Hepatocyte (in vitro differentiated cells): ENCODE measurements around the gene MSMO1. TPM values are rescaled to one million over a fixed set of nuclear protein-coding genes. Genes with fewer than 3 reads are reported as not detected.

ENCODE experiments used
- DNase-seq: peaks from one replicate; pipeline ENCODE4 v3.0.0-alpha.2; 2016; ENCODE audit warnings: low spot score
- H2AFZ ChIP-seq: fragments of 200-600 bp; sonication (generic); 2 replicates; pipeline ENCODE4 v1.6.0; 2016; ENCODE audit warnings: antibody characterized with exemption, mild to moderate bottlenecking
- H3K27ac ChIP-seq: fragments of 200-600 bp; sonication (generic); 2 replicates; pipeline ENCODE4 v1.5.1; 2016; ENCODE audit warnings: mild to moderate bottlenecking
- H3K27me3 ChIP-seq: fragments of 200-600 bp; sonication (generic); 2 replicates; pipeline ENCODE4 v1.6.1; 2016
- H3K36me3 ChIP-seq: fragments of 200-600 bp; sonication (generic); replicated peaks from 2 replicates; pipeline ENCODE4 v1.5.1; 2016; ENCODE audit warnings: low read depth; ENCODE audit not compliant: insufficient read depth
- H3K4me1 ChIP-seq: fragments of 200-600 bp; sonication (generic); 2 replicates; pipeline ENCODE4 v1.5.1; 2016; ENCODE audit warnings: mild to moderate bottlenecking, moderate library complexity; ENCODE audit not compliant: insufficient read depth
- H3K4me2 ChIP-seq: fragments of 200-600 bp; sonication (generic); 2 replicates; pipeline ENCODE4 v1.6.0; 2016
- H3K4me3 ChIP-seq: fragments of 200-600 bp; sonication (generic); 2 replicates; pipeline ENCODE4 v1.5.1; 2016; ENCODE audit warnings: mild to moderate bottlenecking
- H3K79me2 ChIP-seq: fragments of 200-600 bp; sonication (generic); 2 replicates; pipeline ENCODE4 v1.6.0; 2017; ENCODE audit warnings: mild to moderate bottlenecking
- H3K9me2 ChIP-seq: fragments of 200-600 bp; sonication (generic); replicated peaks from 2 replicates; pipeline ENCODE4 v1.6.0; 2017; ENCODE audit warnings: mild to moderate bottlenecking; ENCODE audit not compliant: insufficient read depth
- H3K9me3 ChIP-seq: fragments of 200-600 bp; sonication (generic); 2 replicates; pipeline ENCODE4 v1.5.1; 2016; ENCODE audit warnings: low read depth, mild to moderate bottlenecking
- H4K20me1 ChIP-seq: fragments of 200-600 bp; sonication (generic); 2 replicates; pipeline ENCODE4 v1.6.0; 2016; ENCODE audit warnings: mild to moderate bottlenecking; ENCODE audit not compliant: insufficient read depth, poor library complexity, severe bottlenecking
- EZH2 ChIP-seq: fragments of 200-600 bp; sonication (generic); IDR thresholded peaks from 2 replicates; pipeline ENCODE4 v1.6.1; 2016; ENCODE audit warnings: antibody characterized with exemption, mild to moderate bottlenecking, borderline replicate concordance
- EZH2phosphoT487 ChIP-seq: fragments of 200-600 bp; sonication (generic); IDR thresholded peaks from one replicate; pipeline ENCODE4 v1.6.1; 2018; ENCODE audit warnings: antibody characterized with exemption, mild to moderate bottlenecking, low read depth, moderate library complexity; ENCODE audit not compliant: unreplicated experiment, severe bottlenecking
- WGBS: methylation state at CpG from one replicate; pipeline ENCODE4 v1.1.6; 2016; ENCODE audit warnings: low lambda C conversion rate; ENCODE audit errors: missing lambda C conversion rate; 5-methylcytosine and 5-hydroxymethylcytosine counted together
- microRNA counts: library from miRNA; unstranded; fragments of <30 nt; microRNA quantifications from one replicate; lab custom pipeline; 2017
- microRNA-seq: library from miRNA; unstranded; fragments of <30 nt; microRNA quantifications from one replicate; pipeline ENCODE4, GENCODE V29; 2017
- polyA plus RNA-seq: library from polyadenylated mRNA; unstranded; fragments of >200 nt; fragmentation: Nextera tagmentation; extraction: Ambion mirVana; gene quantifications from 2 replicates; pipeline ENCODE4 v1.2.1, GENCODE V29; 2016
- small RNA-seq: library from RNA; depleted of rRNA; stranded (forward); fragments of <200 nt; gene quantifications from one replicate; pipeline ENCODE3, GENCODE V24; 2014
- total RNA-seq: library from RNA; depleted of rRNA; stranded (reverse); fragments of >200 nt; gene quantifications from 2 replicates; pipeline ENCODE4 v1.2.3, GENCODE V29; 2014
- TF ChIP-seq, protein P1 (sequence below): fragments of 200-600 bp; sonication (generic); IDR thresholded peaks from 2 replicates; pipeline ENCODE4 v1.5.1; 2016; ENCODE audit warnings: antibody characterized with exemption, mild to moderate bottlenecking; ENCODE audit not compliant: poor library complexity

Gene MSMO1
- total and polyA plus RNA-seq, 2 experiments from 2014 or later, result 391 to 747 TPM

DNA sequence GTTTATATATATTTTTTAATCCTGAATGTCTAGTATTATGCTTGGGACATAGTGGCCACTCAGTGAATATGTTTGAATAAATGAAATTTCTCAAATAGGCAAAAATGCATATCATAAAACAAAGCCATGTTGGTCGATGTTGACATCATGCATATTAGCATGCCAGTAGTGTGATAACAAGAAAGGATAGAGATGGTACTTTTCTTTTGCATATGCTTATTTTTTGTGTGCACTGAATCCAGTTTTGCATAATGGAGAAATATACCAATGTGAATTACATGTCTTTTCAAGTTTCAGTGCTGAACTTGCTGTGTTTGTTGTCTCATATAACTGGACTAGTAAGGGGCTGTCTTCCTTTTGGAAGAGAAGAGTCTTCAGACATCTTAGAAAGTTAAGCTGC, 58.9 kb downstream of the MSMO1 start:
- no peaks in the 10 kb centered on the region for H3K9me3 ChIP-seq
- no peak overlapping the region for H2AFZ ChIP-seq
- TF ChIP-seq EZH2 (no peak), EZH2phosphoT487 (no peak)
- no peaks in the 10 kb centered on the region for H4K20me1 ChIP-seq
- H3K27me3 ChIP-seq, result no peaks in the 10 kb centered on the region
- H3K36me3 ChIP-seq, result no peaks in the 10 kb centered on the region
- H3K9me2 ChIP-seq, result no peaks in the 10 kb centered on the region
- peaks cover 6% of the 10 kb centered on the region for H3K4me1 ChIP-seq
- no peak overlapping the region for H3K4me3 ChIP-seq
- H3K4me2 ChIP-seq, result peak overlapping the region; percentile 47
- no peaks in the 10 kb centered on the region for H3K79me2 ChIP-seq
- DNase-seq, result no peak
- H3K27ac ChIP-seq, result peak overlapping the region; percentile 74
- WGBS, result 94% methylated on average over 1 of the region's 1 CpG

DNA sequence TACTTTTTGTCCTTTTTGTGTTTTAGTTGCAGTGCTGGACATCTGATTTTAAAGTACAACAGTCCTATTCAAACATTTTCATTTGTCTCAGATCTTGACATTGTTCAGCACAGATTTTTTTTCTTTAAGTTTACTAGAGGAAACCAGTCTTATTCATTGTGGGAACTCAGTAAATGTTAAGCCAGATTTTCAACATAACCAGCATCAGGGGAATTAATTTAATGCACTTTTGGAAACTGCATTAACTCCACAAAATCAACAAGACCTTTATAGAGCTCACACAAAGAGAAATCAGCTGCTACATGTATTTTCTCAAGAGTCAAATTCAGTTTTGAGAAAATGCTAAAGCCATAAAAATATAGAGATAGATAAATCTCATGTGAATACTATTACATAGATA, 61.3 kb downstream of the MSMO1 start:
- Histone ChIP-seq H3K9me2 (no peaks in the 10 kb centered on the region), H3K27ac (peak overlapping the region; percentile 8), H3K79me2 (no peaks in the 10 kb centered on the region), H4K20me1 (no peaks in the 10 kb centered on the region), H3K36me3 (no peaks in the 10 kb centered on the region), H3K4me1 (peaks cover 6% of the 10 kb centered on the region), H3K9me3 (no peaks in the 10 kb centered on the region), H3K27me3 (no peaks in the 10 kb centered on the region), H3K4me3 (no peak overlapping the region), H3K4me2 (peak overlapping the region; percentile 13), H2AFZ (no peak overlapping the region)
- no peak for DNase-seq
- TF ChIP-seq EZH2phosphoT487 (no peak), EZH2 (no peak)
- TF ChIP-seq, protein P1, sequence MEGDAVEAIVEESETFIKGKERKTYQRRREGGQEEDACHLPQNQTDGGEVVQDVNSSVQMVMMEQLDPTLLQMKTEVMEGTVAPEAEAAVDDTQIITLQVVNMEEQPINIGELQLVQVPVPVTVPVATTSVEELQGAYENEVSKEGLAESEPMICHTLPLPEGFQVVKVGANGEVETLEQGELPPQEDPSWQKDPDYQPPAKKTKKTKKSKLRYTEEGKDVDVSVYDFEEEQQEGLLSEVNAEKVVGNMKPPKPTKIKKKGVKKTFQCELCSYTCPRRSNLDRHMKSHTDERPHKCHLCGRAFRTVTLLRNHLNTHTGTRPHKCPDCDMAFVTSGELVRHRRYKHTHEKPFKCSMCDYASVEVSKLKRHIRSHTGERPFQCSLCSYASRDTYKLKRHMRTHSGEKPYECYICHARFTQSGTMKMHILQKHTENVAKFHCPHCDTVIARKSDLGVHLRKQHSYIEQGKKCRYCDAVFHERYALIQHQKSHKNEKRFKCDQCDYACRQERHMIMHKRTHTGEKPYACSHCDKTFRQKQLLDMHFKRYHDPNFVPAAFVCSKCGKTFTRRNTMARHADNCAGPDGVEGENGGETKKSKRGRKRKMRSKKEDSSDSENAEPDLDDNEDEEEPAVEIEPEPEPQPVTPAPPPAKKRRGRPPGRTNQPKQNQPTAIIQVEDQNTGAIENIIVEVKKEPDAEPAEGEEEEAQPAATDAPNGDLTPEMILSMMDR, result no peak

MicroRNAs encoded within 50 kb of the gene (microRNA counts, 767-probe panel; counts per million panel counts)
- microRNA hsa-miR-578 (lab: Ali Mortazavi, UCI), result not detected

Small RNAs within 50 kb of the gene (microRNA-seq; reads per million reads assigned to microRNA genes)
- gene MIR578, result not detected

Small RNAs within 50 kb of the gene (small RNA-seq; reads per million reads assigned to genes)
- 0.16 reads per million for gene MIR578

Other genes starting within 250 kb of the MSMO1 start
- gene TMEM192, start 214.8 kb upstream of the MSMO1 start, total RNA-seq, result 23.3 and 34.7 TPM in 2 replicates
- 22.5 and 28.8 TPM in 2 replicates for gene TMEM192, start 214.8 kb upstream of the MSMO1 start, polyA plus RNA-seq
- 16.7 and 21.3 TPM in 2 replicates for gene KLHL2, start 120.1 kb upstream of the MSMO1 start, total RNA-seq
- 7.8 and 8.2 TPM in 2 replicates for gene KLHL2, start 120.1 kb upstream of the MSMO1 start, polyA plus RNA-seq
- 85.2 and 106 TPM in 2 replicates for gene CPE, start 51.3 kb downstream of the MSMO1 start, total RNA-seq
- 60.9 and 66.4 TPM in 2 replicates for gene CPE, start 51.3 kb downstream of the MSMO1 start, polyA plus RNA-seq